ENCODE results near the gene SLC44A3.

The SLC44A3 gene

GRCh38 chr1:94875794-94876193 is 55.6 kb downstream of the SLC44A3 start:
- no peak for DNase-seq

GRCh38 chr1:94876362-94876761 is 56.2 kb downstream of the SLC44A3 start:
- no peak for DNase-seq

- DNase-seq: no peak
Observed at GRCh38 chr1:94878329-94878728, 58.2 kb downstream of the SLC44A3 start.

GRCh38 chr1:94883691-94884090 is 63.5 kb downstream of the SLC44A3 start:
- no peak for DNase-seq

GRCh38 chr1:94884106-94884505 is 63.9 kb downstream of the SLC44A3 start:
- no peak for DNase-seq

- no peak for DNase-seq
Observed at GRCh38 chr1:94884507-94884906, 64.3 kb downstream of the SLC44A3 start.

GRCh38 chr1:94886361-94886760 is 66.2 kb downstream of the SLC44A3 start:
- no peak for DNase-seq

- DNase-seq: no peak
Observed at GRCh38 chr1:94887106-94887505, 66.9 kb downstream of the SLC44A3 start.

GRCh38 chr1:94887603-94888171 is 67.5 kb downstream of the SLC44A3 start:
- DNase-seq: no peak

- DNase-seq: no peak
Observed at GRCh38 chr1:94888201-94888600, 68.0 kb downstream of the SLC44A3 start.

- DNase-seq: no peak
Observed at GRCh38 chr1:94892604-94893254, 72.6 kb downstream of the SLC44A3 start.

- no peak for DNase-seq
Observed at GRCh38 chr1:94894630-94895029, 74.5 kb downstream of the SLC44A3 start.

- no peak for DNase-seq
Observed at GRCh38 chr1:94895518-94895917, 75.4 kb downstream of the SLC44A3 start.

- no peak for DNase-seq
Observed at GRCh38 chr1:94898491-94899385, 78.6 kb downstream of the SLC44A3 start.

GRCh38 chr1:94899756-94900155 is 79.6 kb downstream of the SLC44A3 start:
- no peak for DNase-seq

GRCh38 chr1:94901841-94902240 is 81.7 kb downstream of the SLC44A3 start:
- DNase-seq: no peak

GRCh38 chr1:94903280-94904009 is 83.3 kb downstream of the SLC44A3 start:
- DNase-seq: no peak

- no peak for DNase-seq
Observed at GRCh38 chr1:94905207-94905606, 85.0 kb downstream of the SLC44A3 start.

- DNase-seq: no peak
Observed at GRCh38 chr1:94906382-94906781, 86.2 kb downstream of the SLC44A3 start.

- DNase-seq: no peak
Observed at GRCh38 chr1:94907136-94907535, 87.0 kb downstream of the SLC44A3 start.

- no peak for DNase-seq
Observed at GRCh38 chr1:94908190-94908589, 88.0 kb downstream of the SLC44A3 start.

GRCh38 chr1:94908965-94909364 is 88.8 kb downstream of the SLC44A3 start:
- no peak for DNase-seq

GRCh38 chr1:94909486-94909885 is 89.3 kb downstream of the SLC44A3 start:
- DNase-seq: no peak
